HFFc6 (cell line): Measurements from ENCODE around the gene GPX7. TPM values are rescaled to one million over a fixed set of nuclear protein-coding genes. Genes with fewer than 3 reads are reported as not detected.

Source experiments
- DNase-seq: peaks from one replicate; pipeline ENCODE4 v3.0.0-alpha.2; 2018
- H3K27ac Mint-ChIP-seq: 2 replicates; pipeline ENCODE4 v1.8.0; 2020; ENCODE audit warnings: mild to moderate bottlenecking, mixed read lengths
- H3K27me3 Mint-ChIP-seq: 2 replicates; pipeline ENCODE4 v1.8.0; 2021; ENCODE audit warnings: mild to moderate bottlenecking, moderate library complexity, mixed read lengths; ENCODE audit not compliant: insufficient read depth
- H3K36me3 Mint-ChIP-seq: 2 replicates; pipeline ENCODE4 v1.8.0; 2021; ENCODE audit warnings: low read depth, mixed read lengths
- H3K4me1 Mint-ChIP-seq: 2 replicates; pipeline ENCODE4 v1.8.0; 2020; ENCODE audit warnings: low read depth, mixed read lengths
- H3K4me3 Mint-ChIP-seq: 2 replicates; pipeline ENCODE4 v1.8.0; 2020; ENCODE audit warnings: mild to moderate bottlenecking, moderate library complexity, mixed read lengths
- H3K9me3 Mint-ChIP-seq: 2 replicates; pipeline ENCODE4 v1.8.0; 2020; ENCODE audit warnings: mild to moderate bottlenecking, mixed read lengths
- CTCF ChIP-seq: fragments of 200-600 bp; sonication (generic); IDR thresholded peaks from 2 replicates; pipeline ENCODE4 v1.5.0; 2021; ENCODE audit warnings: antibody characterized with exemption, mild to moderate bottlenecking
- total RNA-seq, 6 experiments: library from RNA; stranded (reverse); fragmentation: NEBNext Ultra II Directional; extraction: Animal tissue kit (Norgen Biotek cat#: 25700); gene quantifications; 2 replicates in 1 of 6; 3 replicates in 5 of 6; pipeline ENCODE4 v1.2.3, GENCODE V29; 2021

GPX7 gene
- total RNA-seq, 6 experiments from 2014 or later: 15.5 to 24.6 (median 18.6) TPM

- H3K9me3 Mint-ChIP-seq: no peaks in the 10 kb centered on the region
- peaks cover 11% of the 10 kb centered on the region for H3K4me1 Mint-ChIP-seq
- no peak overlapping the region for H3K27ac Mint-ChIP-seq
- DNase-seq: no peak
- H3K27me3 Mint-ChIP-seq: peaks cover 9% of the 10 kb centered on the region
- no peak for TF ChIP-seq CTCF
- peak overlapping the region; percentile 48 for H3K4me3 Mint-ChIP-seq
- H3K36me3 Mint-ChIP-seq: no peaks in the 10 kb centered on the region
Measured at GRCh38 chr1:52567943-52568342, 34.2 kb upstream of the GPX7 start.

- Mint-ChIP-seq H3K4me3 (no peak overlapping the region), H3K27ac (no peak overlapping the region), H3K36me3 (no peaks in the 10 kb centered on the region), H3K9me3 (no peaks in the 10 kb centered on the region), H3K27me3 (peaks cover 7% of the 10 kb centered on the region), H3K4me1 (peaks cover 18% of the 10 kb centered on the region)
- no peak for TF ChIP-seq CTCF
- no peak for DNase-seq
Measured at GRCh38 chr1:52569449-52570210, 32.5 kb upstream of the GPX7 start.

GRCh38 chr1:52571783-52572182 is 30.4 kb upstream of the GPX7 start:
- peaks cover 7% of the 10 kb centered on the region for H3K27me3 Mint-ChIP-seq
- TF ChIP-seq CTCF: no peak
- no peak for DNase-seq
- peaks cover 32% of the 10 kb centered on the region for H3K4me1 Mint-ChIP-seq
- no peaks in the 10 kb centered on the region for H3K9me3 Mint-ChIP-seq
- no peak overlapping the region for H3K4me3 Mint-ChIP-seq
- H3K27ac Mint-ChIP-seq: no peak overlapping the region
- no peaks in the 10 kb centered on the region for H3K36me3 Mint-ChIP-seq

- H3K4me3 Mint-ChIP-seq: no peak overlapping the region
- DNase-seq: no peak
- no peak for TF ChIP-seq CTCF
- no peak overlapping the region for H3K27ac Mint-ChIP-seq
- no peaks in the 10 kb centered on the region for H3K36me3 Mint-ChIP-seq
- H3K9me3 Mint-ChIP-seq: no peaks in the 10 kb centered on the region
- H3K4me1 Mint-ChIP-seq: peaks cover 32% of the 10 kb centered on the region
- H3K27me3 Mint-ChIP-seq: peaks cover 8% of the 10 kb centered on the region
Measured at GRCh38 chr1:52572387-52572786, 29.8 kb upstream of the GPX7 start.

- Mint-ChIP-seq H3K27me3 (peaks cover 4% of the 10 kb centered on the region), H3K27ac (peak overlapping the region; percentile 80), H3K4me3 (peak overlapping the region; percentile 14; the same call in 1 of the 2 replicates), H3K36me3 (no peaks in the 10 kb centered on the region), H3K4me1 (peaks cover 31% of the 10 kb centered on the region), H3K9me3 (no peaks in the 10 kb centered on the region)
- no peak for TF ChIP-seq CTCF
- peak; percentile 96 for DNase-seq
Measured at GRCh38 chr1:52574594-52574993, 27.6 kb upstream of the GPX7 start.
